Fibroblast of upper back skin (primary cell): ENCODE data around the gene KANK4.

Experiments
- DNase-seq: peaks from one replicate; pipeline ENCODE4 v3.0.0-alpha.2; 2013

Gene KANK4

DNA sequence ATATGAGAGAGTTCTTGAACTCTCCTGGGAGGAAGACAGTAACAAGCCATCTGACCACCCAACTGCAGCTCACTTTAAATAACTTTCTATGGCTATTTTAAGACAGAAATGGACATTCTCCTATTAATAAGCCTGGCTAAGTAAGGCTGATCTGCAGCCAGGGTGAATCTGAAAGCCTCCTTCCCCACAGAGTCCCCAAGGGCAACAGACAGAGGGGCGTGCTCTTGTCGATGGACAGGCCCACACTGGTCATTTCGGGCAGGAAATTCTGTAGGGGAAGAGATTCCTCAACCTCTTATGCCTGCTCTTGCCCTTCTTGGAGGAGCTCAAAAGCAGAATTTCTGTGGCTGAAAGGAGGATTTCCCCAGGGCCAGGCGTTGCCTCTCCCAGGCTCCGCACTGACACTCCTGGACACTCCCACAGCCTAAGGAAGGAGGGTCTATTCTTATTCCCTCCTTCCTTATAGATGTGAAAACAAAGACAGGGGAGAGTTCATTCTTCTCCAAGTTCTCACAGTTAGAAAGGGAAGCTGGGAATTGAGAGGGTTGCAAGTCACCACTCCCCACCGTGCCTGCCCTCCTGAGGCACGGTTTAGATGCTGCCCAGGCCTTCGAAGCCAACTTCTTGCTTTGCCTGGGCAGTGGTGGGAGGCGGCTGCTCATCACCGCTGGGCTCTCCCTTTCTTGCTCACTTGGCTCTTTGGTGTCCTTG lies 17.9 kb upstream of the KANK4 start:
- peak; percentile 31 for DNase-seq

DNA sequence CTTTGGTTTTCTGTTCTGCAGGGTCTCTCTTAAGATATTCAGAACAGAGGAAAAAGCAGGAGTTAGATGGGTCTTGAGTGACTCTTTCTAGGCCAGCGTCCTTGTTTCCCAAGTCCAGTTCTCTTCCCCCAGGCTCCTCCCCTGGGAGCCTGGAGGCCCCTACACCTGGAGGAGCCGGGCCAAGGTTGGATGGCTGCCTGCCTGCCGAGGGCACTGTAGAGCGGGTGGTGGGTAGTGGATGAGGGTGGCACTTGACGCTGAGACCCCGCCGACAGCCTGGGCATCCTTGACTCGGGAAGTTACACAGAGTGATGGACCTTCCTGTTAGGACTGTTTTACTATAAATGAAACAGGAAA lies 17.4 kb upstream of the KANK4 start:
- DNase-seq, result no peak

DNA sequence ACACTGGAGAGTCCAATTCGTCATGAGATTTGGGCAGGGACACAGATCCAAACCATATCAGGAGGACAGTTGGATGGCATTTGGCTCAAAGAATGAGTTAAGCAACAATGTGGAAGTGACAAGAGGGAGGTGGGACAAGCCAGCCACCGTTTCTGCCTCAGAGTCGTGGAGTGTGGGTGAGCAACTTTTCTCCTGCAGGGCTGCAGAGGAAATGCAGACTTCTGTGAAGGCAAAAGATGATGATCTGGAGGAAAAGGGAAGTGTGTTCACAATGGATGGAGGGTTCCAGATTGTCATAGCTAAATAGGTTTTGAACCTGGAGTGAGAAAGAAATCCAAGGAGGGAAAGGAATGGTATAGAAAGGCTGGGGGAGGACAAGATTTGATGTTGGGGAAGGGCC lies 16.4 kb upstream of the KANK4 start:
- DNase-seq, result no peak

DNA sequence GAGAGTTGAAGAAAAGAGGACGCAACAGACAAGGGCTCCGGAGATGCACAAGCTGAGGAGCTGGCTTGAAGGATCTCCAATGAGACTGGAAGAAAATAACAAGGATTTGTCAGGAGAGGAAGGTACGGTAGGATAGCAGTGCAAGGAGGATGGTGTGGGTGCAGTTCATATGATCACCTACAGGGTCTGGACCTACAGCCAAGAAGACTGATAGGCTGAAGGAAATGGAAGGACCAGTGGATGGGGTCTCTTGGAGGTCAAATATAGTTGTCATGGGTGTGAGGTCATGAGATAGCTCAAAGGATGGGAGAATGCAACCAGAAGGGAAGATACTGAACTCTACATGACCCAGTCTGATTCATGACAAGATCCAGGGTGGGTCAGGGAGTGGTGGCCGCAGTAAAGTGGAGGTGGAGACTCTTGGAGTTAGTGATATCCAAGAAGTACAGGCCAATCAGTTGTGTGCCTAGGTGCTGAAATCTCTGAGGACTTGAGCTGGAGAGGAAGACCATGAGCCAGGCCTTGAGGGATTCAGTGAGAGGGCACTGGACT lies 15.3 kb upstream of the KANK4 start:
- no peak for DNase-seq

DNA sequence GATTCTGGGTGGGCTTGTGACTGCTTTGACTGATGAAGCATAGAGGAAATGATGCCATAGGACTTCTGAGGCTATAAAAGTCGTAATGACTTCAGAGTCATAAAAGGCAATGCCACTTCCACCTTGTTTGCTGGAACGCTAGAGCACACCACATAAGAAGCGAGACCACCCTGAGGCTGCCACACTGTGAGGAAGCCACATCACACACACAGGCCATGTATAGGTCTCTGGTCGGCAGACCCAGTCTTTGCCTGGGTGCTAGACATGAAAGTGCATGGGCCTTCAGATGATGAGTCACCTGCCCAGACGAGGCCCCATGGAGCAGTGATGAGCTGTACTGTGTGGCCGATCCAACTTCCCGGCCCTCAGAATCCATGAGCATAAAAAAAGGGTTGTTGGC lies 14.2 kb upstream of the KANK4 start:
- DNase-seq, result peak; percentile 58

DNA sequence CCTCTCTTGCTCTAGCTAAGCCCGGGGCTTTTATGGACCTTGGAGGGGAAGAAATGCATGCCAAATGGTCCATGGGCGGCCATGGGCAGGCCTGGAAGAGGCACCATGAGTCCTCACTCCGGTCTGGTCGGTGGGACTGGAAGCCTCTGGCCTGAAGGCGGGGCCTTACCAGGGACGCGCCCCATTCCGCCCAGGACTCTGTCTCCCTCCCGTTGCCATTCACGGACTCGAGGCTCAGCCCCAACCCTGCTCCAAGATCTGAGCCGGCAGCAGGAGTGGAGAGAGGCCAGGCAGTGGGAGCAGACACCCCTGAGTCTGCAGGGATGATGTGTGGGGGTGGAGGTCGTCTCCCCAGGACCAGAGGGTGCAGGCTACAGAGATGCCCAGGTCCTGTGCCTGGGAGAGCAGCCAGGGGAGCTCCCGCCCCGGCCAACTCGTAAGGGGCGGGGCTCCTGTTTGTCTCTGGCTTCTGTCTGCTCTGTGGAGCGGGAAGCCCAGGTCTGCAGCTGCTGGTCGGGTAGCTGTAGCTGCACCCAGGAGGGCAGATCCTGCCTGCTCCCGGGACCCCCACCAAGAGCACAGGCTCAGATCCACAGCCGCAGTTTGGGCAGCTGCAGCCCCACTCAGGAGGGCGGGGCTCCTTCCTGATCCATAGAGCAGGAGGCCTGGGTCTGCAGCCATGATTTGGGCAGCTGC lies 8.3 kb upstream of the KANK4 start:
- DNase-seq, result no peak

DNA sequence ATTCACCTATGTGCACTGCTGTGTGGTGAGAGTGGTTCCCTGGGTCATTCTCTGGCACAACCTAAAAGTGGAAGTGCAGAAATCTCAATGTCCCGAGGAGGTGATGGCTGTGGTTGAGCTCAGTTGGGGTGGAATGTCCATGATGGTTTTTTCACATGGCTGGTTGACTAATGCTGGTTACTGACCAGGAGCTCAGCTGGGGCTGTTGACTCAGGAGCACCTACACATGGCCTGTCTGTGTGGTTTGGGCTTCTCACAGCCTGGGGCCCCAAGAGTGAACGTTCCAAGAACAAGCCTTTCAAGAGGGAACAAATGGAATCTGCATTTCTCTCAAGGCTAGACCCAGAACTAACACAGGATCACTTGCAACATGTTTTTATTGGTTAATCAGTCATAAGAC lies 6.4 kb upstream of the KANK4 start:
- peak; percentile 86 for DNase-seq

DNA sequence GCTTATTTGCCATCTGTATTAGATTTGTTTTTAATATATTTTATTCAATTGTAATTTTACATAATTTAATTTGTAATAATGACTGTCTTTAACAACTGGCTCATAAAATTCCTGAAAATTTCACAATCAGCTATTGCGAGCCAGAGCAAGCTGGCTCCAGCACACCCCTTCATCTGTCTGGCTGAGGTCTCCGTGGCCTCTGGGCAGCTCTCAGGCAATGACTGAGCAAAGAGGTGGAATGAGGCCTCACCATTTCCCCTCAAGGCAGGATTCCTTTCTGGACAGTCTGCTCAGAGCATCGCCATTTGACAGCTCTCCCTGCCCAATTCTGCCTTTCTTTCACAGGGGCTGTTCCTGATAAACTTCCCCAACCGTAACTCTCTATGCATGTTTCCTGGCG lies 5.8 kb upstream of the KANK4 start:
- peak; percentile 83 for DNase-seq

DNA sequence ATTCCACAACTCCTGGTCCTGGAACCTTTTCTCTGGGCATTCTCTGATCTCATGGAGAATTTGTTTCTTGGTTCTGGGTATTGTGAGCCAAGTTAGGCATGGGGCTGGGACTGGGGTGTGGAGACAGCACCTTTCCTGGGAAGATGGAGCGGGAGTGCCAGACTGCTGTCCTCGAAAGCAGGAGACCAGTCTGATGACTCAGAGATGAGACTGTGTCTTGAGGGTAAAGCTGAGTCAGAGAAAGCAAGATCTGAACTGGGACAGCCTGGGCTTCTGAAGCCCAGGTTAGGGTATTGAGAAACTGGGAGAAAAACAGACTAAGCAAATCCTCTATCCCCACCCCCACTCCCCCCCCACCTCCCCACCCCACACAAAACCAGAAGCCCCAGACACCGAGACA lies 2.2 kb upstream of the KANK4 start:
- peak; percentile 83 for DNase-seq

DNA sequence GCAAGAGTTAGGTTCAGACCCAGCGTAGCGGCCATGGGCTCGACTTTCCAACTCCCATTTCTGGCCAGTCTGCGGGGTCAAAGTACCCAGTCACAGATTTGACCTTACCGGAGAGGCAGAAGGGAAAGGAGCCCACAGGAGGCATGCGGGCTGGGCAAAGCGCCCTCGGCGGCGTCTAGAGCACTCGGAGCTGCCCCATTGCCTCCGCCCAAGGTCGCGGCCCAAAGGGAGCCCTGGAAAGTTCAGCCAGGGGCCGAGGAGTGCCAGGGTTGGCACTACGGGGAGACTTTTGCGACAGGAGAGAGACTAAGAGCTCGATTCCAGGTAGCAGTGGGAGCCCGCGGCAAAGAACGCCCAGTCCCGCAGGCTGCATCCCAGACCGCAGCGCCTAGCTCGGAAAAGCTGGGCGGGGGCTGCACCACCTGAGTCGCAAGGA lies 896 bp downstream of the KANK4 start:
- no peak for DNase-seq

DNA sequence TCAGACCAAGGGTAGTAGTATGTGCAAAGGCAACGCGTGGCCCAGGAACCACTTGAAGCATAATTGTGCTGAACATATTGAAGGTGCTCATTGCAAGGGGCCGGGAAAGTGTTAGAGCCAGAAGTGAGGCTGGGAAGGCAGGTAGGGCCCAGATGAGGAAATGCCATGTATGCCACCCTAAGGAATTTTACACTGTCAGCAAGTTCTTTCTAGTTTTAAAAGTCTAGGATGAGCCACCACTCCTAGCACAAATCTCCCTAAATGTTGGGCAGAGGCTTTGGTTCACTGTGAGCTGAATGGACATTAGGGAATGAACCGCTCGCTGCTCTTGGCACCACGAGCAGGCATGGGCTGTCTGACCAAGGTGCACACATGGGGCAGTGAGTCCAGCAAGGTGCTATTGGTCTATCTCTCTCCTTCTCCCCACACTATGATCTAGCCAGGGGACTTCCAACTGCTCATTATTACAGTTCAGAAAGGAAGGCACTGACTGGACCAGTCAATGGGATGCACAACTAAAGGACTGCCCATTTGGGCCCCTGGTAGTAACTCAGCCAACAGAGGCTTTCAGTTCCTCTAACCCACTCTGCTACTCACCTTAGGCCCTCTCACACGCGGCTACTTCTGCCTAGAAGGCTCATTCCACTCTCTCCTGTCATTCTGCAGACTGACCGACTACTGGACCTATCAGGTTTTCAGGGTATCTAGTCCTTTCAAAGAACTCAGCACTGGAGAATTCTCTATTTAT lies 2.0 kb downstream of the KANK4 start:
- no peak for DNase-seq

DNA sequence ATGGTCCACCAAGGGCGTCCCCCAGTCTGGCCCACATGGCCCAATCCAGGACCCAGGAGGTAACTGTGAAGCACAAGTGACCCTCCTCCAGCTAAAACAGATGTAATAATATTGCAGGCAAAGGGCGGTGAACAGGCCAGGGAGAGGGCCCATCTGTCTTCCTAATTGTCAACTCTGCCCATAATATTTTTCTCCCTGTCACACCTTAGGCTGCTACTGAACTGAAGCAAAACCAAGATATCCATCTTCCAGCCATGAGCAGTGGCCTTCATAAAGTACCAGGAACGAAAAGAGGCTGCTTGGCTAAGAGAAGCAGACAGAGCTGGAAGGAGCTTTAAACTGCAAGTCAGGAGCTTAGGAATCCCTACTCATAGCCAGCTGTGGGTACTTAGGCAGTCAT lies 3.1 kb downstream of the KANK4 start:
- DNase-seq, result no peak

DNA sequence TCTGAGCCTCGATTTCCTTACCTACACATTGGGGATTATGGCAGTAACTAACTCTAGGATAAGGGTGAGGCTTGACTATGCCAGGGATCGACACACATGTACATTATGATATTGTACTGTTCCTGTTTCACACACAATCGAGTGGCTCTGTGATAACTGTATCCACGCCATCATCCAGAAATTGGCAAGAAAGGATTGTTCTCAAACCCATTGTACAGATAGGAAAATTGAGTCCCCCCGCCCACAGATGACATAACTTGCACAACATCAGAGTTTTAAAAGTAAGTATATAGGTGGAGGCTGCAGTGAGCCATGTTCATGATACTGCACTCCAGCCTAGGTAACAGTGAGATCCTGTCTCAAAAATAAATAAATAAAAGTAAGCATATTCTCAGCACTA lies 3.8 kb downstream of the KANK4 start:
- no peak for DNase-seq

DNA sequence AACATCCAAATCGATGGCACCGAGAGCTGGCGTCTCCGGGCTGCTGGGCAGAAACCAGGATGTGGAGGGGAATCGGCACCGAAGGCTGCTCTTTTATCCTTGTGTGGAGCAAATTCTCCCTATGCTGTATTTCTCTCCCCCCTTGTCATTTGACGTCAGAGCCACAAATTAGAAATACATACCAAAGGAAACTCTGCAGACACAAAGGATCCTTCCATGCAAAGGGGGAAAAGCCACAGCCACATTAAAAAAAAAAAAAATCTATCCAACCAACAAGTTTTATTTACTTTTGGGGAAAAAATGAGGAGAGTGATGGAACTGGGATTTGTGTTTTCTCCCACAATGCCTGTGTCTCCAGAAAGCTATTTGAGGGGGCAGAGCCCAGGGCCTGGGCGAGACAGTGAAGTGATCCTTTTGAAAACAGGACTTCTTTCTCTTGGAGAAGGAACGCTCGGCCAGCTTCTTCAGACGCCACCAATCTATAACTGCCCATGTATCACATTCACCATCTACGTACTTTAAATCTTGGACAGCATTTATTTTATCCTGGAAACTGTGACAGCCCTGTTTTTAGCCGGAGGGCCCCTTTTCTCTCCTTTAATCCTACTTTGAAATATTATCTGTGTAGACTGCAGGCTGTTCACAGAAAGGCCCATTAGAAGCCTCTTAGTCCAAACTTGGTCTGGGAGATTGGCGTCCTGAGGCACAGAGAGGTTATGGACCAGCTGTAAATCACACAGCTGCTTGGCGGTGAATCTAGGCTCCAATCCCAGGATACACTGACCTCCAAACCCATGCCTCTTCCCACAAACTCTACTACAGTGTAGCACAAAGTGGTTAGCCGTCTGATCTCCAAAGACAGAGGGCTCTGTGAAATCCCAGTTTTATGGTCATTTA lies 4.5 kb downstream of the KANK4 start:
- peak; percentile 60 for DNase-seq

DNA sequence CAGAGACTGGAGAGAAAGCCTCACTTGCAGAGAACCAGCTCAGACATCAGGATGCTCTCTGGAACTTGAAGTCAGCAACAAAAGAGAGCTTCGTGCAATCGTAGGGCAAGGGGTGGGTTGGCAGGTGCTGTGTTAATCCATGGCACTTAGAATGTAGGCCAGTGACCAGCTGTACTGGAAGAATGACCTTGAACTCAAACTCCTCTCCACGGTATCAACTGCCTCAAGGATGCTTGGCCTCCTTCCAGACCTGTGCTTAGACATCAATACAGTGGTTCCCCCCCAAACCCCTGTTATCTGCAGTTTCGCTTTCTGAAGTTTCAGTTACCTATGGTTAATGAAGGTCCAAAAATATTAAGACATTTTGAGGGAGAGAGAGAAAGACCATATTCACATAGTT lies 6.5 kb downstream of the KANK4 start:
- DNase-seq, result no peak

DNA sequence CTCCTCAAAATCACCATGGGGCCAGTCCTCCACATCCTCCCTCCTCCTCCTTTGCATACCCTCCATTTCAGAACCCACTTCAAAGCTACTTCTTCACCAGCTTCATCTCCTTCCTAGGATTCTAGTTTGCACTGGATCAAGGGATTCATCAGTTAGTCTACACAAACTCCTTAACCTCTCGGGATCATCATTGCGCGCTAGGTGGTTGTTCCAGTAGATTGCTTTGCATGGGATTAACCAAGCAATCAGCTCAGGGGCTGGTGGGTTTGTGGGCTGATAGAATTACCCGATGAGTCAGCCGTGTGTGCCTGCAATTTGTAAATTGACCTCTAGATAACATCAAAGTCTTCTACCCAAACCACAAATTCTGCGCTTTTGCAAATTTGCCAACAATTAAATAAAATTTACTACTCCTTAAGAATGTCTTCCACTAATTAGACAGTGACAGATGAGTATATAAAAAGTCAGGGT lies 7.7 kb downstream of the KANK4 start:
- no peak for DNase-seq

DNA sequence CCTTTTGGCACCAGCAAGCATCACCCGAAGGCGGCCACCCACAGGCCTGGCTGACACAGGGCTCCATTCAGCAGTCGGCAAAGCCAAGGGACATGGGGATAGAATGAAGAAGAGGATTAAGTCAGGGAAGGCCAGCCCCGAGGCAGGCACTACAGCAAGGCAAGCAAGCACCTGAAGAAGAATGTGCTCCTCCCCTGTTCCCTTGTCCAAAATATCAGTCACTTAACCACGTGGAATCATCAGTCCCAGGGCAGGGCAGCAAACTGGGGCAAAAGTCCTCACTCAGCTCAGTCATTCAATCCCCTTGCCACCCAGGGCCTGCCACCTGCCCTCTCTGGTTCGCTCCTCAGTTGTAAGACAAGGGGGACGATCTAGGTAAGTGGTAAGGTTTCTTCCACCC lies 9.3 kb downstream of the KANK4 start:
- no peak for DNase-seq

DNA sequence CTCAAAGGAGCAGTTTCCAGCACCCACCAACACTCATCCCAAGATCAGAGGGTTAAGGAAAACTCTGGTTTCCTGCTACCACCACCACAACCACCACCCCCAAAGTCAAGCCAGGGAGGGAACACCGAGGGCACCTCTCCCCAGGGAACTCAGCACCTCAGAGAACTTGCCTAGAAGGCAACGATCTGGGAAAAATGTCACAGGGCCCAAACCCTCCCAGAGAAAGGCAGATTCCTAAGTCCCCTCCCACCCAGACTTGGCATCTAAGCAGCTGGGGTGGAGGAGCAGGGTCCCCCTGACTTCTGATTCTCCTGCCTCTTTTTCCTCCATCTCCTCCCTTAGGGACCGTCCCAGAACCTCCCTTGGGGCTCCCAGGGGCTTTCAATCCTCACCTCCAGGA lies 10.6 kb downstream of the KANK4 start:
- no peak for DNase-seq

DNA sequence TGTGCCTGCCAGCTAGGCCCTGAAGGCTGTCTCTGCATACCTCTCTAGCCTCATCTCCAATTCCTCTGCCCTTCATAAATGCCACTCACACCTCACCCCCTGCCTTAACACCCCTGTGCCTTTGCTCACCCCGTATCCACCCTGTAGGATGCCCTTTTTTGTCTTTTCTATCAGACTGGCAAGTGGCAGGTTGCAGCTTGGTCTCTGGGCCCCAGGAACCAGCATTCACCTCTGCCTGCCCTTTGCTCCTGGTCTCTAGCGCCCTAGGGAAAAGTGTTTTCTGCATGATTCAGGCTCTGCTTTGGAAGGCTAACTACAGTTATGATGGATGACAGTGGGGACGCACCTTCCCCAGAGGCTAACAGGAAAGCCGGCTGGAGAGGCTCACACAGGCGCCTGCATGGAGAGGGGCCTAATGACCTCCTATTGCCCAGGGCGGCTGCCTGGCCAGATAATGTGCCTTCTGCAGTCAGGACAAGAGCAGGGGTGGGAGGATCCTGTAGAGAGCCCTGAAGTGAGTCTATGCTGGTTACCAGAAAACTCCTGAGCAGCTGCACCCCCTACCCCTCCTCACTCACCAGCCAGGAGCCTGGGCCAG lies 11.2 kb downstream of the KANK4 start:
- peak; percentile 53 for DNase-seq

DNA sequence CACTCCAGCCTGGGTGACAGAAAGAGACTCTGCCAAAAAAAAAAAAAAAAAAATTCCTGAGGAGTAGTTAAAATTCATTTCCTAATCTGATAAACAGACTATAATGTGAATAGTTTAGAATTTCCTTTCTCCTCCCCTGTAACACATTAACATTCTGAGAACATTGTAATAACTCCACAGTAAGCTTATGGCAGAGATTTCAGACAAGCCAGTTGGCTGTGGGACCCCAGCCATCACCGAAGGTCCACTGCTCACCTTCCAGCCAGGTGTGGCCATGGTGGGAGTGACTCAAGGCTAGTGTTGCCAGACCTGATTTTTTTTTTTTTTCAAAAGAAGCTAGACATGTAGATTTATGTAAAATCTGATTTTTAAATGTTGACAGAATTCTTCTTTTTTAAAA lies 11.8 kb downstream of the KANK4 start:
- DNase-seq, result no peak

DNA sequence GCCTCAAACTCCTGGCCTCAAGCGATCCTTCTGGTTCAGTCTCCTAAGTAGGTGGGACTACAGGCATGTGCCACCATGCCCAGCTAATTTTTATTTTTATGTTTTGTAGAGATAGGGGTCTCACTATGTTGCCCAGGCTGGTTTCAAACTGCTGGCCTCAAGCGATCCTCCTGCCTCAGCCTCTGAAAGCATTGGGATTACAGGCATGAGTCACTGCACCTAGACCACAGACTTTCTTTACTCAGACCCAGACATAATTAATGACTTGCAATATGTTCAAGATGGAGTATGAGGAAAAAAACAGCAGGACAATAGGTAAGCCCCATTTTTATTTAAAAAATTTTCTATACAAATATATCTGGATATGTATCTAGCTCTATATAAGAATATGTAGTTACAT lies 13.2 kb downstream of the KANK4 start:
- DNase-seq, result no peak

DNA sequence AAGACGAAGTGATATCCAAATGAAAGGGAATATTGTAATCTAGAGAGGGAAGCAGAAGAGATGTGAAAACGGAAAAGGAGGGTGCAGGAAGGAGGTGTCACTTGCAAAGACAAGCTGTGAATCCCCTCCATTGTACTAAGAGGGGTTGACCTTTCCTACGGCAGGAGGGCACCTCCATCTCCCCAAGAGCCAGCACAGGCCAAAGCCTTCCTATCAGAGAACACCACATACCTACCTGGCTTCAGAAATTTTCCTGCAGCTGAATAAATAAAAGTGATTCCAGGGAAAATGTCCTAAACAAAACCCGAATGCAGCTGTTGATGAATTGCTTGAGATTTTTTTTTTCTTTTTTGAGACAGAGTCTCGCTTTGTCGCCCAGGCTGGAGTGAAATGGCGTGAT lies 14.3 kb downstream of the KANK4 start:
- no peak for DNase-seq
